ENCODE measurements around the gene TRMO.
"Not testable (repeated sequence)": the region's sequence is repeated elsewhere in the genome, so short reads cannot be mapped to it uniquely, and the experiment has no call there.

- not testable (repeated sequence) for TF ChIP-seq POLR2A (IDR thresholded peaks at IDR 0.05); CTCF (IDR thresholded peaks at IDR 0.05 in 4 of 5, conservative IDR thresholded peaks at IDR 0.05 in 1 of 5)
Measured at GRCh38 chr9:97950873-97951272, 28.6 kb upstream of the TRMO start.

All from gastrocnemius medialis (tissue), 4 donors.